ENCODE data around the gene CDC14A. TPM values are rescaled to one million over a fixed set of nuclear protein-coding genes. Genes with fewer than 3 reads are reported as not detected.

Gene CDC14A, protein sequence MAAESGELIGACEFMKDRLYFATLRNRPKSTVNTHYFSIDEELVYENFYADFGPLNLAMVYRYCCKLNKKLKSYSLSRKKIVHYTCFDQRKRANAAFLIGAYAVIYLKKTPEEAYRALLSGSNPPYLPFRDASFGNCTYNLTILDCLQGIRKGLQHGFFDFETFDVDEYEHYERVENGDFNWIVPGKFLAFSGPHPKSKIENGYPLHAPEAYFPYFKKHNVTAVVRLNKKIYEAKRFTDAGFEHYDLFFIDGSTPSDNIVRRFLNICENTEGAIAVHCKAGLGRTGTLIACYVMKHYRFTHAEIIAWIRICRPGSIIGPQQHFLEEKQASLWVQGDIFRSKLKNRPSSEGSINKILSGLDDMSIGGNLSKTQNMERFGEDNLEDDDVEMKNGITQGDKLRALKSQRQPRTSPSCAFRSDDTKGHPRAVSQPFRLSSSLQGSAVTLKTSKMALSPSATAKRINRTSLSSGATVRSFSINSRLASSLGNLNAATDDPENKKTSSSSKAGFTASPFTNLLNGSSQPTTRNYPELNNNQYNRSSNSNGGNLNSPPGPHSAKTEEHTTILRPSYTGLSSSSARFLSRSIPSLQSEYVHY
- total RNA-seq, result 10 to 100 TPM; 49.0 to 50.0 TPM

DNA sequence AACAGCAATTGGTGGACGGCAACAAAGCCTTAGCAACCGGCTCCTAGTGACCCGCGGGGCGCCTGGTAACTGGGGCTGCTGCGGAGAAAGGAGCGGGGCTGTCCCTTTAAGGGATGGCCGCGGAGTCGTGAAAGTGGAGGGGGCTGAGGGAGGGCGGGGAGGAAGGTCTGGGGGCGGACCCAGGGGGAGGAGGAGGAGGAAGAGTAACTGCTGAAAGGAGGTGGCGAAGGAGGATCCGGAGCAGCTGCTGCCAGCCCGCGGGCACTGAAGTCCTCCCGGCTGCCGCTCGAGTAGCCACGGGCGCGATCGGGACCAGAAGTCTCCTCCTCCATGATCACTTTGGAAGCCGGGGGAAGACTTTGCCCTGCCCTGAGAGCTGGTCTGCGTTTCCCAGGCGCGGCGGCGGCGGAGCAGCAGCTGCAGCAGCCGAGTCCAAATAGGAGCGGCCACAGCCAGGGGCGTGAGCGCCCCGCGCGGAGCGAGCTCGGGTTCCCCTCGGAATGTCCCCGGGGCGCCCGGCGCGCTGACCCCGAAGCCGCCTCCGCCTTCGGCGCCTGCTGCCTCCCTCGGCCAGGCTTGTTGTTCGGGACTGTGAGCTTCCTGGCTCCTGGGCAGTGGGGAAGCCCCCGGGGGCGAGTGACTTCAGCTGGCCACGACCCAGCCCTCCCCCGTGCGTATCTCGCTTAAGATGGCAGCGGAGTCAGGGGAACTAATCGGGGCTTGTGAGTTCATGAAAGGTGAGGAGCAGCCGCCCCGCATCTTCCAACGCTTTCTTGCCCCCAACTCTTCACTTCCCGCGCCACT lies at the start of gene CDC14A:
TSS of gene CDC14A (plus strand) at position 240 of the 804 bp plus-strand sequence. CDS start at position 689, 449 bp downstream.

Other genes starting within 250 kb of the CDC14A start
- gene SASS6, start 219.6 kb upstream of the CDC14A start, total RNA-seq, result 10 to 100 TPM; 10.3 to 10.5 TPM
- gene TRMT13, start 219.3 kb upstream of the CDC14A start, total RNA-seq, result 10 to 100 TPM; 19.0 to 20.0 TPM
- under 1 TPM; 0.68 to 0.82 TPM for gene LRRC39, start 174.2 kb upstream of the CDC14A start, total RNA-seq
- gene DBT, start 102.7 kb upstream of the CDC14A start, total RNA-seq, result 10 to 100 TPM; 10.7 to 12.0 TPM
- 10 to 100 TPM; 44.0 to 46.4 TPM for gene RTCA, start 86.3 kb upstream of the CDC14A start, total RNA-seq
- not detected for gene GPR88, start 185.6 kb downstream of the CDC14A start, total RNA-seq